Measurements from ENCODE around the gene CACNA1H.
"Not testable (repeated sequence)": the region's sequence is repeated elsewhere in the genome, so short reads cannot be mapped to it uniquely, and the experiment has no call there.

Gene CACNA1H

GRCh38 chr16:1230471-1231212, 77.7 kb downstream of the CACNA1H start:
- DNase-seq: not testable (repeated sequence)

GRCh38 chr16:1231301-1231700, 78.4 kb downstream of the CACNA1H start:
- not testable (repeated sequence) for DNase-seq

GRCh38 chr16:1232049-1232748, 79.3 kb downstream of the CACNA1H start:
- DNase-seq: not testable (repeated sequence)

GRCh38 chr16:1236659-1237058, 83.8 kb downstream of the CACNA1H start:
- not testable (repeated sequence) for DNase-seq

GRCh38 chr16:1237990-1238389, 85.1 kb downstream of the CACNA1H start:
- no peak for DNase-seq

GRCh38 chr16:1238909-1239308, 86.0 kb downstream of the CACNA1H start:
- not testable (repeated sequence) for DNase-seq

- DNase-seq: not testable (repeated sequence)
Measured at GRCh38 chr16:1239575-1239974, 86.7 kb downstream of the CACNA1H start.

- DNase-seq: not testable (repeated sequence)
Measured at GRCh38 chr16:1240436-1240835, 87.5 kb downstream of the CACNA1H start, which contains the start of gene TPSAB1. TPSAB1 (plus strand) TSS chr16:1240705; CDS start chr16:1240939, 234 bp downstream.

GRCh38 chr16:1241081-1241480, 88.2 kb downstream of the CACNA1H start:
- not testable (repeated sequence) for DNase-seq

GRCh38 chr16:1243363-1243762, 90.5 kb downstream of the CACNA1H start:
- DNase-seq: not testable (repeated sequence)

- DNase-seq: not testable (repeated sequence)
Measured at GRCh38 chr16:1243907-1244850, 91.3 kb downstream of the CACNA1H start.

GRCh38 chr16:1244881-1245280, 92.0 kb downstream of the CACNA1H start:
- no peak for DNase-seq

- DNase-seq: no peak
Measured at GRCh38 chr16:1245452-1246020, 92.6 kb downstream of the CACNA1H start.

- DNase-seq: not testable (repeated sequence)
Measured at GRCh38 chr16:1247903-1248537, 95.1 kb downstream of the CACNA1H start.

GRCh38 chr16:1249031-1249755, 96.3 kb downstream of the CACNA1H start:
- DNase-seq: not testable (repeated sequence)

- DNase-seq: not testable (repeated sequence)
Measured at GRCh38 chr16:1253701-1254364, 100.9 kb downstream of the CACNA1H start.

- DNase-seq: not testable (repeated sequence)
Measured at GRCh38 chr16:1254821-1255220, 101.9 kb downstream of the CACNA1H start.

GRCh38 chr16:1255276-1256122, 102.6 kb downstream of the CACNA1H start, which contains the start of gene TPSD1:
TPSD1 (plus strand) TSS chr16:1256069; CDS start chr16:1256281, 212 bp downstream.
- not testable (repeated sequence) for DNase-seq

- DNase-seq: not testable (repeated sequence)
Measured at GRCh38 chr16:1256296-1256873, 103.5 kb downstream of the CACNA1H start.
